ENCODE results near the gene BST2. TPM values are rescaled to one million over a fixed set of nuclear protein-coding genes. Genes with fewer than 3 reads are reported as not detected.

BST2 gene, protein sequence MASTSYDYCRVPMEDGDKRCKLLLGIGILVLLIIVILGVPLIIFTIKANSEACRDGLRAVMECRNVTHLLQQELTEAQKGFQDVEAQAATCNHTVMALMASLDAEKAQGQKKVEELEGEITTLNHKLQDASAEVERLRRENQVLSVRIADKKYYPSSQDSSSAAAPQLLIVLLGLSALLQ
- total RNA-seq, result 0.08 and 0.47 TPM in 2 replicates

DNA sequence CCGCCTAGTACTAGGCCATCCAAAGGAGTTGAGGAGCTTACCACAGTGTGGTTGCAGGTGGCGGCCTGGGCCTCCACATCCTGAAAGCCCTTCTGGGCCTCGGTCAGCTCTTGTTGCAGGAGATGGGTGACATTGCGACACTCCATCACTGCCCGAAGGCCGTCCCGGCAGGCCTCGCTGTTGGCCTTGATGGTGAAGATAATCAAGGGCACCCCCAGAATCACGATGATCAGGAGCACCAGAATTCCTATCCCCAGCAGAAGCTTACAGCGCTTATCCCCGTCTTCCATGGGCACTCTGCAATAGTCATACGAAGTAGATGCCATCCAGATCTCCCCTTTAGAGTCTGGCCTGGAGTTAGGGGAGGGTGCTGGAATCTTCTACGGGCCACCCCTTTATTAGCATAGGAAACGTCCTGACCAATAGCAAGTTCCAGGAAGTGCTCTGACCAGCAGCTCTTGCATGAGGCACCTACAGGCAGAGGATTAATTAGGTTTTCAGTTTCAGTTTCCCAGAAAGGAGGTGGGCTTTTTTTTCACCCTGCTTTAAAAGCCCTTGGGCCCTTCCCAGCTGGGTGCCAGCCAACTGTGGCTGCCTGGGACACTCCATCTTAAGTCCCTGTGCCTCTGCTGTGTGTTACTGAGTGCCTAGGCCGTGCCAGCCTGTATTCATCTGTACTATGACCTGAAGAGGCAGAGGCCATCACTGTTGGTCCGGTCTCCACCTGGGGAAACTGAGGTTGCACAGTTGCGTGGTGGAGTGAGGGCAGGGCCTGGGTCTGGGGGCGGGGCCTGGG, at the start of gene BST2:
BST2 (minus strand) TSS at position 381 of the 796 bp plus-strand sequence; CDS start at position 326, 55 bp downstream.

DNA sequence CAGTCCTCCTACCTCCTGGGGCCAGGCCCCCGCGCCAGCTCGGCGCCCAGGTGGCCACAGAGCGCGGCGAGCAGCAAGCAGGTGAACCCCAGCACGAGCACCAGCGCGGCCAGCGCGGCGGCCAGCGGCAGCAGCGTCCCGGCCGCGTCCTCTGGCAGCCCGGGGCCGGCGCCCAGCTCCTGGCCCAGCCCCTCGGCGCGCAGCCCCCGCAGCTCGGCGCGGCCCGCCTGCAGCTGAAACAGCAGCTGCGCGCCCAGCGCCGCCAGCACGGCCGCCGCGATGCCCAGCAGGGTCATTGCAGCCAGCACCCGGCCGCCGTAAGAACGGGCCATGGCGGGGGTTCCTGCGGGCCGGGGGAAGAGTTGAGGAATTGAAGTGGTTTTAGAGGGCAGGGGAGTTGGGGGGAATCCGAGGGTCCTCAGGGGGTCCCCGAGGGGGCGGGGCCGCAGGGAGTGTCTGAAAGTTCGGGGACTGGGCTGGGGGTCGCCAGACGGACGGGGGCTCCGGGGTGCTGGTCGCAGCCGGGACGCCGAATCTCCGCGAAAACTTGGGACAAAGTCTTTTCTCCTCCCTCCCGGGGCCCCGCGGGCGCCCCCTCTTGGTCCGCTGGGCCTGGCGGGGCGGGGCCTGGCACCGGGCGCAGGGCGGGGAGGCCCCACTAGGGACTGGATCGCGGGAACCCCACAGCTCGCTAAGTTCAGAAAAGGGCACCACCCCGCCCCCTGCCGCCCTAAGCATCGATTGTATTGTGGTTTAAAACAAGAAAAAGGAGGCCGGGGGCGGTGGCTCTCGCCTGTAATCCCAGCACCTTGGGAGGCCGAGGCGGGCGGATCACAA, 42.9 kb upstream of the BST2 start, which contains the start of gene TMEM221:
TMEM221 (minus strand) TSS at position 538 of the 837 bp plus-strand sequence; CDS start at position 332, 206 bp downstream.

GRCh38 chr19:17419621-17420474, 14.4 kb upstream of the BST2 start, which contains the start of gene MVB12A:
Gene MVB12A, plus strand, starts transcription at chr19:17420047. Its CDS starts 89 bp downstream, at chr19:17420136.

GRCh38 chr19:17393914-17394313, 11.5 kb downstream of the BST2 start, which contains the start of gene CCDC194:
Gene CCDC194, minus strand, starts transcription at chr19:17394196. Its CDS starts 38 bp downstream, at chr19:17394158.

DNA sequence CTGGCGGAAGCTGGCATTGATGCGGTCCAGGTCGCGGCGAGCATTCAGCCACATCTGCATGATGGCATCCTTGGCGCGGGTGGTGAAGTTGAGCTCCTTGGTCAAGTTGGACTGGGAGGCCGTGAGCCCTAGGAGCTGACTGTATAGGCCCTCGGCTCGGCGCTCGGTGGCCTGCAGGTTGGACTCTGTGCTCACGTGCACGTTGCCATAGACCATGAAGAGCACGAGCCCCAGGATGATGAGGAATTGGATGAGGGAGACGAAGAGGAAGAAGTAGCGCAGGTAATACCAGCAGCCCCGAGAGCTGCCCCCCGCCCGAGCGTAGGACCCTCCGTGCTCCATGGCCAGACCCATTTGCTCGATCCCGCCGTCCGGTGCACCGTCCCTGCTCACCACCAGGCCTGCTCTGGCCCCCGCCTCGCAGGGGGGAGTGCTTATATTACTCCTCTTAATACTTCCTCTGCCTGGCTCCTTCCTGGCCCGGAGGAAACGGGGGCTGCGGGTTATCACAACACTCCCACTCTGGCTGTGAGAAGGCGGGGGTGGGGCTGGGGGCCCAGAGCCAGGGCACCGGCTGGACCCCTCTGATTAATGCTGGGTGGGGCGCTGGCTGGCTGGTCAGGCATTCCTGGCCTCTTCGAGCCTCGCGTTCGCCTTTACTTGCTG, 28.4 kb downstream of the BST2 start, which contains the start of gene PLVAP:
PLVAP (minus strand) TSS at position 408 of the 666 bp plus-strand sequence; CDS start at position 354, 54 bp downstream.

Other genes with a start within 250 kb of the BST2 start
- gene USE1, start 190.3 kb downstream of the BST2 start, total RNA-seq, result 16.8 and 19.1 TPM in 2 replicates
- gene OCEL1, start 179.4 kb downstream of the BST2 start, total RNA-seq, result 2.8 and 5.5 TPM in 2 replicates
- gene NR2F6, start 159.7 kb downstream of the BST2 start, total RNA-seq, result 77.4 and 94.2 TPM in 2 replicates
- not detected in 2 replicates for gene USHBP1, start 140.9 kb downstream of the BST2 start, total RNA-seq
- 62.6 and 101 TPM in 2 replicates for gene BABAM1, start 138.2 kb downstream of the BST2 start, total RNA-seq
- 0.62 and 0.76 TPM in 2 replicates for gene ANKLE1, start 123.7 kb downstream of the BST2 start, total RNA-seq
- gene ABHD8, start 102.2 kb downstream of the BST2 start, total RNA-seq, result 19.6 and 20.1 TPM in 2 replicates
- 46.9 and 81.8 TPM in 2 replicates for gene MRPL34, start 99.8 kb downstream of the BST2 start, total RNA-seq
- gene DDA1, start 96.1 kb downstream of the BST2 start, total RNA-seq, result 17.1 and 31.0 TPM in 2 replicates
- 1.3 and 3.9 TPM in 2 replicates for gene ANO8, start 70.8 kb downstream of the BST2 start, total RNA-seq
- gene GTPBP3, start 68.1 kb downstream of the BST2 start, total RNA-seq, result 22.2 and 32.7 TPM in 2 replicates
- gene PLVAP, start 28.3 kb downstream of the BST2 start, total RNA-seq, result not detected in 2 replicates
- gene CCDC194, start 11.4 kb downstream of the BST2 start, total RNA-seq, result not detected in 2 replicates
- gene MVB12A, start 14.4 kb upstream of the BST2 start, total RNA-seq, result 62.6 and 85.3 TPM in 2 replicates
- gene TMEM221, start 43.0 kb upstream of the BST2 start, total RNA-seq, result not detected in 2 replicates
- not detected in 2 replicates for gene NXNL1, start 55.3 kb upstream of the BST2 start, total RNA-seq
- gene SLC27A1, start 64.9 kb upstream of the BST2 start, total RNA-seq, result 8.1 and 21.4 TPM in 2 replicates
- 90.5 and 110 TPM in 2 replicates for gene PGLS, start 106.0 kb upstream of the BST2 start, total RNA-seq
- gene COLGALT1, start 150.0 kb upstream of the BST2 start, total RNA-seq, result 92.9 and 107 TPM in 2 replicates

All from hair follicular keratinocyte (primary cell).